ENCODE measurements around the gene CCDC12.

- TF ChIP-seq CTCF (conservative IDR thresholded peaks at IDR 0.05; ENCODE audit: low read depth, low read length): no peak
- no peak for TF ChIP-seq EZH2phosphoT487 (IDR thresholded peaks at IDR 0.05; ENCODE audit: borderline replicate concordance, low read length)
- no peak for TF ChIP-seq EZH2 (IDR thresholded peaks at IDR 0.05; ENCODE audit: low read length, unreplicated experiment)
These were observed 47.2 kb downstream of the CCDC12 start for GRCh38 chr3:46929324-46929723.
